GM08714 (cell line): Measurements from ENCODE around the gene ZMAT5.

ENCODE experiments used
- H3K4me3 ChIP-seq: fragments of 200-500 bp; sonication (Bioruptor generic); 2 replicates; pipeline ENCODE4 v1.5.1; 2014; ENCODE audit warnings: mild to moderate bottlenecking, low read length, inconsistent platforms
- ZNF274 ChIP-seq: IDR thresholded peaks from 2 replicates; pipeline ENCODE4 v1.6.1; 2012; ENCODE audit warnings: mild to moderate bottlenecking, low read depth, low read length

Gene ZMAT5

DNA sequence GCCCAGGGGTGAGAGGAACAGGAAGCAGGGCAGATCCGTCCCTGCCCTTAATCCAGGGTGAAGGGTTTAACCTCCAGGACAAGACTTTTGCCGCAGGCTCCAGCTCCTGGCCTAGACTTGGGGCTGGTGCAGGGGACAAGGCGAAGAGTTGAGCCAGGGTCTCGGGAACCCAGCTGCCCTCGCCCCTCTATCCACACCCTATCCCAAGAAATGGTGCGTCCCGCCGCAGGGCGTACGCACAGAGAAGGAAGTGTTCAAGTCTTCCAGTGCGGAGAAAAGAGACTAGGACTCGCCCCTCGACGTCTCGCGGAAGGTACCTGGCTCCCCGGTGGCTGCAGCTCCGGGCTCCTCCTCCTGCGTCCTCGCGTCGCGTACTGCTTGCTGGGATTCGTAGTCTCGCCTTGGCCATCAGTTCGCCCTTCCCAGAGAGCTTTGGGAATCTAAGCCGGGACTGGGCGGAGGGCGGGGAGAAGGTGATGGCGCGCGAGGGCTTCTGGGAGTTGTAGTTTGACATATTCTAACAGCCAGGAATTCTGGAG, at the start of gene ZMAT5:
ZMAT5 (minus strand) TSS at position 376 of the 539 bp plus-strand sequence. CDS start 18,463 bp downstream, outside the sequence.
- H3K4me3 ChIP-seq = peak within 1 kb of the TSS; percentile 92

DNA sequence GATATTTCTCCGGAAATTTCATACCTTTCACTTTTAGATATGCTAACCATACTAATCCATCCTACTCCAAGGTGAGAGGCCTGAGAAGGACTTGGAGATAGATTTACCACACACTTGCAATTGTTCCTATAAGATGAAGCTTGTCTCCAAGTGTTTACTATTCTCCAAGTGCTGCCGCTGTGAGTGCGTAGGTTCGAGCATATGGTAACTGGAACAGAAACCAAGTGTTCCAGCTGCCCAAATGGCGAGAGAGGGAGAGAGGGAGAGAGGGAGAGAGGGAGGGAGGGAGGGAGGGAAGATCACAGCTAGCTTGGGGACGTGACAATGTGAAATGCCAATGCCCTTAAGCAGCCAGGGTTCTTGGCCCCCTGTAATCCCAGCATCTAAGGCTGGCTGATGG, 49.7 kb upstream of the ZMAT5 start:
- no peak overlapping the region for H3K4me3 ChIP-seq
- no peak for TF ChIP-seq ZNF274

More for the DNA sequence above, at the start of gene ZMAT5:
- no peak for TF ChIP-seq ZNF274

DNA sequence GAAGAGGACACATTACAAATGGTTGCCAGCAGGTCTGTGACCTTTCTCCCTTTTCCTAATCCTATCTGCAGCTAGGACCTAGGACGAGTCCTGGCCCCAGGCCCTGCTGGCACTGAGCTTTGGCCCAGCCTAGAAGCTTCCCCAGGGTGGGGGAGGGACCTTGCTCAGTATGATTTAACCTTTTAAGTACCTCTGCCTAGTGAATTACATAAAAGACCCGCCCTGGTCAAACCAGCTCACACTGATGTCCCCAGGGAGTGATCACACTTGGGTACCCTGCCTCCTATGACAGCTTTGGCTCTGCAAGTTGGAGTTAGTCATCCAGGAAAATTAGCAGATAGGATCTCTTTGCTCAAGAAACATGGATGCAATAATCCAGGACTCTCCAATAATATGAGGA, 49.3 kb upstream of the ZMAT5 start:
- no peak overlapping the region for H3K4me3 ChIP-seq
- TF ChIP-seq ZNF274 = no peak

- TF ChIP-seq ZNF274 = no peak
- H3K4me3 ChIP-seq = no peak overlapping the region
Observed at GRCh38 chr22:29815580-29815979, 48.8 kb upstream of the ZMAT5 start.

DNA sequence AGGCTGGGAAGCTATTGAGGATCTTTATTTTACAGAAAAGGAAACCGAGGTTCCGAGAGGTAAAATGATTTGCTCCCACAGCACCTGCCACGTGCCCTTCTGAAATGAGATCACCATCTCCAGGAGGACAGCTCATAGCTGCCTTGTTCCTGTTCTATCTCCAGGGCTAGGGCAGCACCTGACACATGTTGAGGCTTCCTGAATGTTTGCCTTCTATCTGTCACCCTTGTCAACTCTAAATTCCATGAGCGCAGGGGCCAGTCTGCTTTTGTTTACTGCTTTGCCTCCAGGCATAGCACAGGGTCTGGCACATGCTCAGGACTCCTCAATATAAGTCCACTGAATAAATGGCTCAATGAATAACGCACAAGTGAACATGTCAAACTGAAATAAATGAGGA, 47.2 kb upstream of the ZMAT5 start:
- no peak for TF ChIP-seq ZNF274
- no peak overlapping the region for H3K4me3 ChIP-seq

DNA sequence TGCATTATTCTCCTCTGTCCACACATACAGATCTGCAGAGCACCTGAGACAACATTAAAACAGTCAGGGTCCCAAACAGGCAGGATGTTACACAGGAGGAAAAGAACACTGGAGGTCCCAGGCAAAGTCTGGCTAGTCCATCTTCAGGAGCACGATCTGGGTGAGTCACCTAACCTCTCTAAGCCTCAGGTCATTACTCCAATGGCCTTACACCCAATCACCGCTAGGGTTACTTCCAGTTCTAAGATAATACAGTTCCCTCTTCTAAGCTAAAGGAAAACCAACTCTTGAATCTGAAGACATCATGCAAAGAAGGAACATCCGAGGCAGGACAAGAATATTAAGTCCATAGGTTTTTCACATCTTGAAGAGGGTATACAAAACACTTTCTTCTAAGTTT, 46.8 kb upstream of the ZMAT5 start:
- H3K4me3 ChIP-seq = no peak overlapping the region
- no peak for TF ChIP-seq ZNF274

GRCh38 chr22:29813126-29813525, 46.3 kb upstream of the ZMAT5 start:
- H3K4me3 ChIP-seq = no peak overlapping the region
- no peak for TF ChIP-seq ZNF274

DNA sequence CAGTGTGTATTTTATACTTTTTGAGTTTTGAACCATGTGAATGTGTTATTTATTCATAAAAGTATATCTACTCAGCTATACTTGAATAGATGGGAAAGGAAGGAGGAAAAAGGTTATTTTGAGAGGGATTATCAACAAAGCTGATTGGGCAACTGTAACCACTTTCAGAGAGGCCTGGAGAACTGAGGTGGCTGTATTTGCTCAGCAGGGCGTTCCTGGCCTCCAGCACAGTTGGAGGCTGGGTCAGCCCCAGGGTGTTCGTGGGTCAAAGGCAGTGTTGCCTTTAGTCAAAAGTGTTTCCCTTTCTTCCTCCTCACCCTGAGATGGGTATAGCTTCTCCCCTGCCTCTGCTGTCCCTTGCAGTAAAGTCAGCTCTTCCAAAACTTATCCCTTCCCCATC, 44.6 kb upstream of the ZMAT5 start:
- TF ChIP-seq ZNF274 = no peak
- H3K4me3 ChIP-seq = no peak overlapping the region

GRCh38 chr22:29810216-29810615, 43.4 kb upstream of the ZMAT5 start:
- TF ChIP-seq ZNF274 = no peak
- H3K4me3 ChIP-seq = no peak overlapping the region

DNA sequence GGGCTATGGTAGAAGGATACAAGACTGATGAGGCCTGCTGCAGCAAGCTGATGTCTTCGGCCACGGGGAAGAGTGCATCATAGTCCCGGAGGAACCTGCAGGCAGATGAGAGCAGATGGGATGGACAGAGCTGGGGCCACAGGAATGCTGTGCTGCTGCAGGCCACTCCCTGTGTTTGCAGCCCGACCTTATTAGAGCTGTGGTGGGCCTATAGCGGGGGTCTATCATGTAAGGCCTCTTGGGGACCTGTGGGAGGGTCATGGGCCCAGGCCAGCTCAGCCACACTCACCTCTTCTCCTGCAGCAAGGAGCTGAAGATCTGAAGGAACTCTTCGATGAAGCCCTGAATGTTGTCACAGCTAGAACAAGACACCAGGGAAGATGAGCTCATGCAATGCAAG, 39.4 kb upstream of the ZMAT5 start:
- no peak overlapping the region for H3K4me3 ChIP-seq
- TF ChIP-seq ZNF274 = no peak

DNA sequence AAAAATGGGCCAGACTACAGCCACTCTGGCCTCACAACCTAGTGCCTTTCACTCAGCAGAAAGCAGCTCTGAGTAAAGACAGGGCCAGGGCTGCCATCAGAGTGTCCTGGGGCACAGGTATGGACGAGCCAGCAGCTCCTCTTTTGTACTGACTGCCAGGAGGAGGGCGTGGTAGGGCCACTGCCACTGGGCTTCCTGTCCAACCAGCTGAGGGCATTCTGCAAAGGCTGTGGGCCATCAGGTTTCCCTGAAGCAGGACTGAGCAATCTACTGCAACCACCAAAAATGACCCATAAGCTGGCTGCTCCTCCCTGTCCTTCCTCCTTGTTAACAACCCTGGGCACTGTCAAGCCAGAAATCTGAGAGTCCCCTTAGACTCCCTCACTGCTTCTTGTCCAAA, 38.2 kb upstream of the ZMAT5 start:
- no peak overlapping the region for H3K4me3 ChIP-seq
- no peak for TF ChIP-seq ZNF274

DNA sequence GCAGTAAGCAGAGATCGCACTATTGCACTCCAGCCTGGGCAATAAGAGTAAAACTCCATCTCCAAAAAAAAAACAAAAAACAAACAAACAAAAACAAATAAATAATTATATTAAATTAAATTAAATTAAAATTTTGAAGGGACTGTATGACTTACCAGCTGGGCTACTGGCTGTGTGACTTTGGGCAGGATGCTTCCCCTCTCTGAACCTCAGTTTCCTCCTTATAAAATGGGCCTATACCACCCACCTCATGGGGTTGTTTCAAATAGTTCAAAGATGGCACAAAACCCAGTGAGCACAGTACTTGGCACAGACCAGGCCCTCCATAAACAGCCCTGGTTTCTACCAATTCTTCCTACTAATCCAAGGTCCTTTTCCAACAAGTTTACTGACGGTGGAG, 36.4 kb upstream of the ZMAT5 start:
- no peak for TF ChIP-seq ZNF274
- H3K4me3 ChIP-seq = no peak overlapping the region

DNA sequence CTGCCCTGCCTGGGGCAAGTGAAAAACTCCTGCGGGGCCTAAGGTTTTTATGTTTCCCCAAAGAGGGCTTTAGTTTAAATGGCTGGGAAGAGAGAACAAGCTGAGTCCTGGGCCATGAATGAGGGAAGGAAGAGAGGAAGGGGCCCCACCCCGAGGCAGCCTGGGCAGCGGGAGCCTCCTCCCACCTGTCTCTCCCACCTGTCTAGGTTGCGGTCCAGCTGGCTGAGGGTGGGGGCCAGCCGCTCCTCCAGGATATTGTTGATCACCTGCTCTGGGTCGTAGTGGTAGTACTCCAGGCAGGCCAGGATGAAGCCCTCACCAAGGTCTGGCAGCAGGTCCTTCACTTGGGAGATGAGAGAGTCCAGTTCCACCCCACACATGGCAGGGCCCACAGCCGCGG, 35.0 kb upstream of the ZMAT5 start:
- no peak for TF ChIP-seq ZNF274
- no peak overlapping the region for H3K4me3 ChIP-seq

GRCh38 chr22:29801153-29801552, 34.3 kb upstream of the ZMAT5 start:
- TF ChIP-seq ZNF274 = no peak
- no peak overlapping the region for H3K4me3 ChIP-seq

GRCh38 chr22:29799217-29799680, 32.4 kb upstream of the ZMAT5 start:
- no peak for TF ChIP-seq ZNF274

GRCh38 chr22:29798801-29799200, 32.0 kb upstream of the ZMAT5 start:
- H3K4me3 ChIP-seq = no peak overlapping the region
- no peak for TF ChIP-seq ZNF274

More at GRCh38 chr22:29799217-29799680, 32.4 kb upstream of the ZMAT5 start:
- no peak overlapping the region for H3K4me3 ChIP-seq

DNA sequence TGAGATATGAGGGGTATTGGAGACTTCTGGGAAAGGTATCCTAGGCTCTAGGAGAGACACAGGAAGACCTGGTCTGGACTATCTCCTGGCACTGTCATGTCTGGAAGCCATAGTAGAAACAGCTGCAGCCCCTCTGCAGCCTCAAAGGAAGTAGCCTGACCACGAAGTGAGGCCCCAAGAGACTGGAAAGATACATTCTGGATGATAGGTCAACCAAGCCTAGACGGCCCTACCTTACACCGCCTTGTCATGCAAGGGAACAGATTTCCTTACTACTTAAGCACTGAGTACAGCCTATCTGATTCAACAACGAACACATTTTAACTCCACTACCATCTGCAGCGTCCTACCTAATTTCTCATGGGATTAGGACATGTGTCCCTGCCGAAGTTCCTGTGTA, 31.5 kb upstream of the ZMAT5 start:
- no peak overlapping the region for H3K4me3 ChIP-seq
- TF ChIP-seq ZNF274 = no peak
